HCEC 1CT (cell line): ENCODE data around the gene CD83.
"Not testable (repeated sequence)": the region's sequence is repeated elsewhere in the genome, so short reads cannot be mapped to it uniquely, and the experiment has no call there.

Experiments
- DNase-seq: peaks from one replicate; pipeline ENCODE4 v3.0.0-alpha.2; 2017

Gene CD83

DNA sequence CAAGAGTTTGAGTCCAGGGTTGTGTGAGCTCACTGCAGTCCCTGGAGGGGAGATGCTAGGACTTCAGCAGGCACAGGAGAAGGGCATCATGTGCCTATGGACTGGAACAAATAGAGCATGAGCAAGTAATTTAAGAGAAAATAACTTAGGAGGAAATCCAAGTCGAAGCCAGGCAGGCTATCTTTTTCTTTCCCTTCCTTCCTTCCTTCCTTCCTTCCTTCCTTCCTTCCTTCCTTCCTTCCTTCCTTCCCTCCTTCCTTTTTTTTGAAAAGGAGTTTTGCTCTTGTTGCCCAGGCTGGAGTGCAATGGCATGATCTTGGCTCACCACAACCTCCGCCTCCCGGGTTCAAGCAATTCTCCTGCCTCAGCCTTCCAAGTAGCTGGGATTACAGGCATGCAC, 33.7 kb downstream of the CD83 start:
- not testable (repeated sequence) for DNase-seq

DNA sequence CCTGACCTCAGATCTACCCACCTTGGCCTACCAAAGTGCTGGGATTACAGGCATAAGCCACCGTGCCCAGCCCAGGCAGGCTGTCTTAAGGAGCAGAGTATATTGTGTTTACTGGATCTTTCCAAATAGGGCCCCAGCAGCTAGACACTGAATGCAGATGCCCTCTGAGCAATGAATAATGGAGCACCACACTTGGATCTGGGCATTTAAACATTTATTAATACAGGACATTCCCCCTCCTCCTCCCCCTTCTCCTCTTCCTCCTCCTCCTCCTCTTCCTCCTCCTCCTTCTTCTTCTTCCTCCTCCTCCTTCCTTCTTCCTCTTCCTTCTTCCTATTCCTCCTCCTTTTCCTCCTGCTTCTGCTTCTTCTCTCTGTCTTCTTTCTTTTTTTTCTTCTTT, 34.2 kb downstream of the CD83 start:
- no peak for DNase-seq

GRCh38 chr6:14153228-14153627, 35.7 kb downstream of the CD83 start:
- no peak for DNase-seq

DNA sequence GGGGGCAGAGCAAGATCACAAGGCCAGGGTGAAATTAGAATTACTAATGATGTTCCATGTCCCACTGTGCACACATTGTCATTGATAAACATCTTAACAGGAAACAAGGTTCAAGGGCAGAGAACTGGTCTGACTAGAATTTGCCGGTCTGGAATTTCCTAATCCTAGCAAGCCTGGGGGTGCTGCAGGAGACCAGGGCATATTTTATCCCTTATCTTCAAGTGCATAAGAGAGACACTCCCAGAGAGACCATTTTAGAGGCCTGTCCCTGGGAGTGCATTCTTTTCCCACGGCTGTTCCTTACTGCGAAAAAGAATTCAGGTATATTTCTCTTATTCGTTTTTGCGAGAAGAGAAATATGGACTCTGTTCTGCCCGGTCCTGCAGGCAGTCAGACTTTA, 41.5 kb downstream of the CD83 start:
- DNase-seq = no peak

DNA sequence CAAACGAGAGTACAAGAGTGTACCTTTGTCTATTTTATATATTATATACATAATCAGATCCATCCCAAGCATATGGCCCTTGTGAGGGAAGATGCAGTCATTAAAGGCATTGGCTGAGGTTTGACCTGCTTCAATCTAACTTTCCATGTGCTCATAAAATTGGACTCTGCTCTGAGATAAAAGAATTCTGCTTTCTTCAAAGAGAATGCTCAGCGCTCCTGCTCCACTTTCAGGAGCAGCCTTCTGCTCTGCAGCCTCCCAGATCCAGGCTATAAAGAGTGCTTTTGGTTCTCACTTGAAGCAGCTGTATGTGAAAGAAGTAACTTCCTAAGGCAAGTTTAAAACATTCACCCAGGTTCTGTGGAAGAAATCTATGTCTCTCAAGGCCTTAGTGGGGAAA, 45.3 kb downstream of the CD83 start:
- DNase-seq = no peak

GRCh38 chr6:14165091-14165490, 47.5 kb downstream of the CD83 start:
- DNase-seq = peak; percentile 57

- DNase-seq = no peak
These were observed 49.3 kb downstream of the CD83 start for GRCh38 chr6:14166839-14167238.

- DNase-seq = no peak
These were observed 52.6 kb downstream of the CD83 start for GRCh38 chr6:14170128-14170527.

DNA sequence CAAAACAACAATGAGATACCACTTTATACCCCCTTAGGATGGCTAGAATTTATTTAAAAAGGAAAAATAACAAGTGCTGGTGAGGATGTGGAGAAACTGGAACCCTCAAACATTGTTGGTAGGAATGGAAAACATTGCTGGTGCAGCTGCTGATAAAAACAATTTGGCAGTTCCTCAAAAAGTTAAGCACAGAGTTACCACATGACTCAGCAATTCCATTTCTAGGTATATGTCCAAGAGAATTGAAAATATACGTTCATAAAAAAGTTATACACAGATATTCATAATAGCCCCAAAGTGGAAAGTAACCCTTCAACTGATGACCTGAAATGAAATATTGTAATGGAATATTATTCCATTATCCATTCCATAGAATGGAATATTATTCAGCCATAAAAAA, 55.0 kb downstream of the CD83 start:
- DNase-seq = no peak

DNA sequence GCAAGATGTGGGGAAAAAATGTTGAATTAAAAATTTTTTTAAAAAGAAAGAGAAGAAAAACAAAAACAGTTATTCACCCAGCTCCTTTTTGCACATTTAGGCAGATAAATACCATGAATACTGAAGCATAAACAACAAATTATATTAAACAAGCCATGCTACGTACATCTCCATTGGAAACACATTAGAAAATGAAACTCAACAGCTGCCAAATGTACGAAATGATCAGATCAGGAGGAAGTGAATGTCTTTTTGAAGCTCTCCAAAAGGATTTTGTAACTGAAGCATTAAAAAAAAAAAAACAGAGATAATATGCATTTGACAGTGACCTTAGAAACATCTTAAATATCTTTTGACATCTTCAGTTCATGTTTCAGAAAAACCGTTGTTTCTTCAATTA, 56.7 kb downstream of the CD83 start:
- DNase-seq = no peak

- no peak for DNase-seq
These were observed 57.4 kb downstream of the CD83 start for GRCh38 chr6:14174996-14175395.

DNA sequence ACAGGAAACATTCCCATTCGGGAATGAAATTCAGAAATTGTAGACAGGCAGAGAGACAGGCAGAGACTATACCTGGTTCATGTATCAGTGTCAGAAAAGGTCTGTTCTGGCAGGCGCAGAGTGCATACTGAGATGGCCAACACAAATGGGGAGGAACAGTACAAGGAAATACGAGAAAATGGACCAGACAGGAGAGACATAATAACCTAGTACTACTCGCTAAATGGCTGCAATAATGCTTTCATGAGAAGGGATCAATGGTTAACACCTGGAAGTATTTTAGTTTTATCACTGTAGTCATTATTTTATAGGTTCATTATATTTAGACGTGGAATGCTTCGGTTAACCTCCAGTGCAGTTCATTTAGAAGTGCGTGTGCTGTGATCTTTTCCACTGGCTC, 58.9 kb downstream of the CD83 start:
- no peak for DNase-seq

- DNase-seq = no peak
These were observed 60.0 kb downstream of the CD83 start for GRCh38 chr6:14177413-14178082.

GRCh38 chr6:14178083-14178445, 60.5 kb downstream of the CD83 start:
- DNase-seq = no peak

DNA sequence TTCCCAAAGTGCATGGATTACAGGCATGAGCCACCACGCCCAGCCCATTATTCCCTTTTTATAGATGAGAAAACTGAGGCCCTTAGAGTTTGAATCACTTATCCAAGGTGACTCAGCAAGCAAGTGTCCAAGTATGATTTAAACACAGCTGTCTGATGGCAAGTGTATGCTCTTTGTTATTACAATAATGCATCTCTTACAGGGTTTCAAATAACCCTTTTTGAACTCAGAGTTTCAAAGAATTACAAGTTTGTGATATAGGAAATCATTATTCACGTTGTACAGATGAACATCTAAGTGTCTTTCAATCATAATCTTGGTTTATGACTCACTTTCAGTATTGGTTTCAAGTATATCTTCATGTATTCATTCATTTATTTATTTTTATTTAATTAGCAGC, 63.0 kb downstream of the CD83 start:
- DNase-seq = no peak

GRCh38 chr6:14182916-14183315, 65.3 kb downstream of the CD83 start:
- no peak for DNase-seq
